Liver (tissue), 9 donors: ENCODE measurements around the gene FAM131C. TPM values are rescaled to one million over a fixed set of nuclear protein-coding genes. Genes with fewer than 3 reads are reported as not detected.

Source experiments
- DNase-seq: peaks from one replicate; pipeline ENCODE4 v3.0.0-alpha.2; 2017; ENCODE audit warnings: low spot score
- H3K27ac ChIP-seq, 2 donors: one replicate each; pipeline ENCODE4 v1.7.0; 2013; ENCODE audit warnings: inconsistent platforms in 2 of 2, low read length in 2 of 2, control low read depth in 1 of 2, low read depth in 1 of 2, mild to moderate bottlenecking in 1 of 2
- H3K27me3 ChIP-seq, 4 donors: one replicate each; pipeline versions ENCODE4 v1.6.1 to v1.7.0; 2013; ENCODE audit warnings: low read length in 3 of 4, inconsistent platforms in 1 of 4, mild to moderate bottlenecking in 1 of 4, moderate library complexity in 1 of 4; ENCODE audit not compliant: control insufficient read depth in 4 of 4, insufficient read depth in 4 of 4
- H3K36me3 ChIP-seq, 4 donors: one replicate each; pipeline versions ENCODE4 v1.6.1 to v1.7.0; 2013; ENCODE audit warnings: low read length in 3 of 4, mild to moderate bottlenecking in 3 of 4, low read depth in 1 of 4, moderate library complexity in 1 of 4; ENCODE audit not compliant: control insufficient read depth in 4 of 4, insufficient read depth in 3 of 4
- H3K4me1 ChIP-seq, 4 donors: one replicate each; pipeline versions ENCODE4 v1.6.1 to v1.7.0; 2013; ENCODE audit warnings: low read length in 3 of 4, mild to moderate bottlenecking in 3 of 4, moderate library complexity in 1 of 4; ENCODE audit not compliant: control insufficient read depth in 4 of 4, insufficient read depth in 4 of 4
- H3K4me3 ChIP-seq, 3 donors: one replicate each; pipeline versions ENCODE4 v1.6.1 to v1.7.0; 2013; ENCODE audit warnings: low read length in 3 of 3, control low read depth in 1 of 3, low read depth in 1 of 3, mild to moderate bottlenecking in 1 of 3
- H3K9ac ChIP-seq, 2 donors: one replicate each; pipeline ENCODE4 v1.7.0; 2013; ENCODE audit warnings: low read length in 2 of 2, mild to moderate bottlenecking in 2 of 2, moderate library complexity in 2 of 2, control low read depth in 1 of 2, low read depth in 1 of 2
- H3K9me3 ChIP-seq, 4 donors: one replicate each; pipeline versions ENCODE4 v1.6.1 to v1.7.0; 2013; ENCODE audit warnings: low read length in 3 of 4; ENCODE audit not compliant: control insufficient read depth in 4 of 4
- EGR1 ChIP-seq, 2 donors: IDR thresholded peaks; 2 replicates each; pipeline ENCODE4 v1.6.1; 2016 to 2018; ENCODE audit warnings: antibody characterized with exemption in 2 of 2, low read depth in 2 of 2
- FOXA1 ChIP-seq: IDR thresholded peaks from 2 replicates; pipeline ENCODE4 v1.6.1; 2016; ENCODE audit warnings: antibody characterized with exemption
- FOXA2 ChIP-seq: IDR thresholded peaks from 2 replicates; pipeline ENCODE4 v1.6.1; 2016; ENCODE audit warnings: antibody characterized with exemption
- GABPA ChIP-seq, 2 donors: IDR thresholded peaks in 1 of 2; conservative IDR thresholded peaks in 1 of 2; 2 replicates each; pipeline ENCODE4 v1.6.1; 2016; ENCODE audit warnings: antibody characterized with exemption in 2 of 2, mild to moderate bottlenecking in 1 of 2, moderate library complexity in 1 of 2
- HNF4A ChIP-seq, 2 donors: conservative IDR thresholded peaks; 2 replicates each; pipeline ENCODE4 v1.6.1; 2016; ENCODE audit warnings: antibody characterized with exemption in 2 of 2, mild to moderate bottlenecking in 2 of 2
- HNF4G ChIP-seq: IDR thresholded peaks from 2 replicates; pipeline ENCODE4 v1.6.1; 2016; ENCODE audit warnings: antibody characterized with exemption
- JUND ChIP-seq, 2 donors: IDR thresholded peaks; 2 replicates each; pipeline ENCODE4 v1.6.1; 2016; ENCODE audit warnings: antibody characterized with exemption in 2 of 2
- NR2F2 ChIP-seq: IDR thresholded peaks from 2 replicates; pipeline ENCODE4 v1.6.1; 2016; ENCODE audit warnings: antibody characterized with exemption
- RAD21 ChIP-seq, 2 donors: IDR thresholded peaks; 2 replicates each; pipeline ENCODE4 v1.6.1; 2016; ENCODE audit warnings: antibody characterized with exemption in 2 of 2, mild to moderate bottlenecking in 2 of 2
- RXRA ChIP-seq, 2 donors: IDR thresholded peaks; 2 replicates each; pipeline ENCODE4 v1.6.1; 2017 to 2018; ENCODE audit warnings: antibody characterized with exemption in 2 of 2, mild to moderate bottlenecking in 1 of 2
- SP1 ChIP-seq: IDR thresholded peaks from 2 replicates; pipeline ENCODE4 v1.6.1; 2018; ENCODE audit warnings: antibody characterized with exemption, mild to moderate bottlenecking
- WGBS: extraction: QIAGEN DNeasy Blood & Tissue Kit; methylation state at CpG from one replicate; pipeline ENCODE4 v1.1.7; 2013; 5-methylcytosine and 5-hydroxymethylcytosine counted together
- polyA plus RNA-seq, 2 donors: library from polyadenylated mRNA; stranded (reverse) in 1 of 2; unstranded in 1 of 2; fragments of 200-250 nt in 1 of 2; fragments of >200 nt in 1 of 2; fragmentation: Nextera tagmentation in 1 of 2; extraction: Ambion mirVana in 1 of 2; gene quantifications; one replicate each; pipeline versions ENCODE4 v1.2.1 to v1.2.3, GENCODE V29; 2013 to 2015
- total RNA-seq, 2 donors: library from RNA; depleted of rRNA; stranded (reverse); fragments of >200 nt; gene quantifications; one replicate each; pipeline ENCODE4 v1.2.3, GENCODE V29; 2014
- TF ChIP-seq, protein P1 (sequence below): IDR thresholded peaks from 2 replicates; pipeline ENCODE4 v1.6.1; 2016; ENCODE audit warnings: antibody characterized with exemption
- TF ChIP-seq, protein P2 (sequence below): IDR thresholded peaks from 2 replicates; pipeline ENCODE4 v1.6.1; 2016; ENCODE audit warnings: antibody characterized with exemption
- TF ChIP-seq, protein P3 (sequence below): IDR thresholded peaks from 2 replicates; pipeline ENCODE4 v1.6.1; 2016; ENCODE audit warnings: antibody characterized with exemption, mild to moderate bottlenecking
- donor health status: healthy.
- donor health status: healthy.
- donor health status: healthy.
- donor health status: healthy.
- donor health status: healthy.

Gene FAM131C
- total and polyA plus RNA-seq, 4 donors, result 0.05 to 0.92 TPM; not detected in 2

DNA sequence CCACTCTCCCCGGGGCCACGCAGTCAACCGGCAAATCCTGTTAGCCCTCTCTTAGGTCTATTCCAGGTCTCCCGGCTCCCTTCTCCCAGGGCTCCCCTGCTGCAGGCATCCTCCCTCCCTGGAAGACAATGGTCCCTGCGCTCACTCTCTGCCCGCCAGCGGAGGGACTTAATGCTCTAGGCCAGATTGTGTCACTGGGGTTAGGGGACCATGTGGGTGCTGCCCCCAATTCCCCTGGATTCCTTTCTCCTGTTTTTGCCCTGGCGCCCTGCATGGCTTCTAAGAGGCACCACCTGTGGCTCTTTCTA lies 8.2 kb downstream of the FAM131C start:
- Histone ChIP-seq H3K27me3 (no peaks in the 10 kb centered on the region), H3K9ac (no peak overlapping the region), H3K9me3 (no peaks in the 10 kb centered on the region), H3K36me3 (no peaks in the 10 kb centered on the region), H3K4me1 (peaks cover 10 to 26% (median 18%) of the 10 kb centered on the region in 4 donors), H3K4me3 (no peak overlapping the region), H3K27ac (no peak overlapping the region)
- no peak for TF ChIP-seq HNF4A (conservative IDR thresholded peaks at IDR 0.05)
- no peak for TF ChIP-seq FOXA2
- TF ChIP-seq GABPA (IDR thresholded peaks at IDR 0.05 in 1 of 2, conservative IDR thresholded peaks at IDR 0.05 in 1 of 2), result no peak
- TF ChIP-seq JUND (IDR thresholded peaks at IDR 0.05), result no peak
- no peak for DNase-seq
- 88% methylated on average over 8 of the region's 8 CpGs for WGBS

DNA sequence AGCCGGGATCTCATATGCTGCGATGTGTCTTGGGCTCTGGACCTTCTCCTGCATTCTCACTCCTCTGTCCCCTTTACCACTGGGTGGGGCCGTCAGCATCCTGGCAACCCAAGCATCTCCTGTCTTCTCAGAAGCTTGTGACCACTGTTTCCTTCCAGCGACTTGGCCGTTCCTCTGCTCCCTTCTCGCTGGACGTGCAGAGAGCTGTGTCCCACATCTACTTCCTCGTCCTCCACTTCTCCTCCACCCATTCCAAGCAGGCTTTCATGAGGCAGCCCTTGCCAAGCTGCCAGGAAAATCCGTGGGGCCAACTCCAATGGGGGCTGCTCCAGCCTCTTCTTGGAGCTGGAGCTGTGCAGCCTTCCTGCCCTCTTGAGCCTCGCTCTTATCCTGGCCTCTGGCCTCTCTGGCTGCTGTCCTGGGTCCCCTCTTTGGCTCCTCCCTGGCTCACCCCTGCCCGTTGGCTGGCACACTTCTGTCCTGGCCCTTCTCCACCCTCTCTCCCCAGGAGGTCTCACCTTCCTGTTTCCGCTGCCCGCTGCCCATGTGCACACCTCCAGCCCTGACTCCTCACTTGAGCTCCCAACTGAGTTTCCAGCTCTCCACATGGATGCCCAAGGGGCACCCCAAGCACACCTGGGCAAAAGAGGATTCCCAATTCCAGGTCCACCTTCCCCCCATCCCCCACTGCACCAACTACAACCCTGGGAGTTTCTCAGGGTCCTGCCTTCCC lies 8.7 kb downstream of the FAM131C start:
- Histone ChIP-seq H3K27me3 (no peaks in the 10 kb centered on the region), H3K9me3 (no peaks in the 10 kb centered on the region), H3K4me1 (peaks cover 10 to 26% (median 18%) of the 10 kb centered on the region in 4 donors), H3K4me3 (no peak overlapping the region), H3K36me3 (no peaks in the 10 kb centered on the region), H3K9ac (no peak overlapping the region), H3K27ac (no peak overlapping the region)
- 68% methylated on average over 13 of the region's 13 CpGs for WGBS
- DNase-seq, result no peak
- TF ChIP-seq SP1, result peak; percentile 14
- TF ChIP-seq, protein P1, sequence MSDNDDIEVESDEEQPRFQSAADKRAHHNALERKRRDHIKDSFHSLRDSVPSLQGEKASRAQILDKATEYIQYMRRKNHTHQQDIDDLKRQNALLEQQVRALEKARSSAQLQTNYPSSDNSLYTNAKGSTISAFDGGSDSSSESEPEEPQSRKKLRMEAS, result no peak

DNA sequence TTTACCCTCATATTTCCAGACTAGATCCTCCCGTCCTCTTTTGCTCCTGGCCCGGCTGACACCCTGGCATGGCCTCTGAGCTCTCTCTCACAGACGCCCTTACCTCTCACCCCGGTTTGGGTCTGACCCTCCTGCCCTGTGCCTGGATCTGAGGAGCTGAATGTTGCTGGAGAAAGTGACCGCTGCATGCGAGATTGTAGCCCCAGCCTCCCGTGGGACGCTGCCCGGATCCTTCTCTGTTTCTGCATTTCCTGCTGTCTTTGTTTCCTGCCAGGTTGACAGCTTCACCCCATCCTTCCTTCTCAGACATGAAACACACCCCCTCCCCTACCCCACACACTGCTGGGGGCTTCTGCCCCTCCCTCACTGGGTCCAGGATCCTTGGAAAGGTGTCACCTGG lies 9.5 kb downstream of the FAM131C start:
- Histone ChIP-seq H3K9me3 (no peaks in the 10 kb centered on the region), H3K27ac (no peak overlapping the region), H3K4me1 (peaks cover 10 to 24% (median 17%) of the 10 kb centered on the region in 4 donors), H3K4me3 (no peak overlapping the region), H3K36me3 (no peaks in the 10 kb centered on the region), H3K9ac (no peak overlapping the region), H3K27me3 (no peaks in the 10 kb centered on the region)
- 70% methylated on average over 9 of the region's 9 CpGs for WGBS
- no peak for TF ChIP-seq GABPA (IDR thresholded peaks at IDR 0.05 in 1 of 2, conservative IDR thresholded peaks at IDR 0.05 in 1 of 2)
- no peak for TF ChIP-seq FOXA1
- TF ChIP-seq, protein P2, sequence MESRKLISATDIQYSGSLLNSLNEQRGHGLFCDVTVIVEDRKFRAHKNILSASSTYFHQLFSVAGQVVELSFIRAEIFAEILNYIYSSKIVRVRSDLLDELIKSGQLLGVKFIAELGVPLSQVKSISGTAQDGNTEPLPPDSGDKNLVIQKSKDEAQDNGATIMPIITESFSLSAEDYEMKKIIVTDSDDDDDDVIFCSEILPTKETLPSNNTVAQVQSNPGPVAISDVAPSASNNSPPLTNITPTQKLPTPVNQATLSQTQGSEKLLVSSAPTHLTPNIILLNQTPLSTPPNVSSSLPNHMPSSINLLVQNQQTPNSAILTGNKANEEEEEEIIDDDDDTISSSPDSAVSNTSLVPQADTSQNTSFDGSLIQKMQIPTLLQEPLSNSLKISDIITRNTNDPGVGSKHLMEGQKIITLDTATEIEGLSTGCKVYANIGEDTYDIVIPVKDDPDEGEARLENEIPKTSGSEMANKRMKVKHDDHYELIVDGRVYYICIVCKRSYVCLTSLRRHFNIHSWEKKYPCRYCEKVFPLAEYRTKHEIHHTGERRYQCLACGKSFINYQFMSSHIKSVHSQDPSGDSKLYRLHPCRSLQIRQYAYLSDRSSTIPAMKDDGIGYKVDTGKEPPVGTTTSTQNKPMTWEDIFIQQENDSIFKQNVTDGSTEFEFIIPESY, result no peak
- DNase-seq, result no peak

DNA sequence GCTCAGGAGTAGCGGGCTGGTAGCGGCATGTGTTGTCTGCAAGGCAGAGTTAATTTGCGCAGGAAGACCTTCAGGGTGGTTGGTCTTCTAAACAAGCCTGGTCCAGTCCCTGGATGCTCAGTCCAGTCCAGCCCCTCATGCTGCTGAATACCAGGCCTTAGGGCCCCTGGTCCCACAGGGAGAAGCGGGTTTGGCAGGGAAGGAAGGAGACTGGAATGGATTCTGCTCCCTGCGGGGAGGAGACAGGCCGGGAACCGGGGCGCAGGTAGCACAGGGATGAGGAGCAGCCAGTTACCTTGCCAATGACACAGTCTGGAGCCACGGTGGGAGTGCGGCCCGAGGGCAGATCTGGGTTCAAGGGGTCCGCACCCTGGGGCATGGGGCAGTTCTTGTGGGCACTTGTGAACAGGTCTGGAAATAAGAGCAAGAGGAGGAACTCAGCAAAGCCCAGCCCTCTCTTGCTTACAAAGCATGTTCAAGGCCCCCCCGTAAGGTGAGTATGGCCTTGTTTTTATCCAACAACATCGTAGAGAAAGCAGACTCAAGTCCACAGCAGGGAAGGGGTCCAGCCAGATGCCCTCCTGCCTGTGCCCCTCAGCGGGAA lies 10.1 kb downstream of the FAM131C start:
- Histone ChIP-seq H3K4me3 (no peak overlapping the region), H3K9ac (no peak overlapping the region), H3K27me3 (no peaks in the 10 kb centered on the region), H3K9me3 (no peaks in the 10 kb centered on the region), H3K27ac (no peak overlapping the region), H3K36me3 (no peaks in the 10 kb centered on the region), H3K4me1 (peaks cover 7 to 18% (median 11%) of the 10 kb centered on the region in 4 donors)
- DNase-seq, result no peak
- 92% methylated on average over 15 of the region's 15 CpGs for WGBS
- TF ChIP-seq GABPA (IDR thresholded peaks at IDR 0.05 in 1 of 2, conservative IDR thresholded peaks at IDR 0.05 in 1 of 2) (no peak), FOXA2 (no peak), RAD21 (IDR thresholded peaks at IDR 0.05) (no peak), HNF4G (no peak), JUND (IDR thresholded peaks at IDR 0.05) (no peak), RXRA (IDR thresholded peaks at IDR 0.05) (no peak), NR2F2 (no peak), EGR1 (IDR thresholded peaks at IDR 0.05; ENCODE audit: low read depth in 2 of 2) (no peak)
- TF ChIP-seq, protein P1, result no peak
- TF ChIP-seq, protein P3, sequence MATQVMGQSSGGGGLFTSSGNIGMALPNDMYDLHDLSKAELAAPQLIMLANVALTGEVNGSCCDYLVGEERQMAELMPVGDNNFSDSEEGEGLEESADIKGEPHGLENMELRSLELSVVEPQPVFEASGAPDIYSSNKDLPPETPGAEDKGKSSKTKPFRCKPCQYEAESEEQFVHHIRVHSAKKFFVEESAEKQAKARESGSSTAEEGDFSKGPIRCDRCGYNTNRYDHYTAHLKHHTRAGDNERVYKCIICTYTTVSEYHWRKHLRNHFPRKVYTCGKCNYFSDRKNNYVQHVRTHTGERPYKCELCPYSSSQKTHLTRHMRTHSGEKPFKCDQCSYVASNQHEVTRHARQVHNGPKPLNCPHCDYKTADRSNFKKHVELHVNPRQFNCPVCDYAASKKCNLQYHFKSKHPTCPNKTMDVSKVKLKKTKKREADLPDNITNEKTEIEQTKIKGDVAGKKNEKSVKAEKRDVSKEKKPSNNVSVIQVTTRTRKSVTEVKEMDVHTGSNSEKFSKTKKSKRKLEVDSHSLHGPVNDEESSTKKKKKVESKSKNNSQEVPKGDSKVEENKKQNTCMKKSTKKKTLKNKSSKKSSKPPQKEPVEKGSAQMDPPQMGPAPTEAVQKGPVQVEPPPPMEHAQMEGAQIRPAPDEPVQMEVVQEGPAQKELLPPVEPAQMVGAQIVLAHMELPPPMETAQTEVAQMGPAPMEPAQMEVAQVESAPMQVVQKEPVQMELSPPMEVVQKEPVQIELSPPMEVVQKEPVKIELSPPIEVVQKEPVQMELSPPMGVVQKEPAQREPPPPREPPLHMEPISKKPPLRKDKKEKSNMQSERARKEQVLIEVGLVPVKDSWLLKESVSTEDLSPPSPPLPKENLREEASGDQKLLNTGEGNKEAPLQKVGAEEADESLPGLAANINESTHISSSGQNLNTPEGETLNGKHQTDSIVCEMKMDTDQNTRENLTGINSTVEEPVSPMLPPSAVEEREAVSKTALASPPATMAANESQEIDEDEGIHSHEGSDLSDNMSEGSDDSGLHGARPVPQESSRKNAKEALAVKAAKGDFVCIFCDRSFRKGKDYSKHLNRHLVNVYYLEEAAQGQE, result no peak
- TF ChIP-seq, protein P2, result no peak
